Liver (tissue), 9 donors: Measurements from ENCODE around the gene WDR86. TPM values are rescaled to one million over a fixed set of nuclear protein-coding genes. Genes with fewer than 3 reads are reported as not detected.

ENCODE experiments used
- DNase-seq: peaks from one replicate; pipeline ENCODE4 v3.0.0-alpha.2; 2017; ENCODE audit warnings: low spot score
- H3K27ac ChIP-seq, 2 donors: one replicate each; pipeline ENCODE4 v1.7.0; 2013; ENCODE audit warnings: inconsistent platforms in 2 of 2, low read length in 2 of 2, control low read depth in 1 of 2, low read depth in 1 of 2, mild to moderate bottlenecking in 1 of 2
- H3K27me3 ChIP-seq, 4 donors: one replicate each; pipeline versions ENCODE4 v1.6.1 to v1.7.0; 2013; ENCODE audit warnings: low read length in 3 of 4, inconsistent platforms in 1 of 4, mild to moderate bottlenecking in 1 of 4, moderate library complexity in 1 of 4; ENCODE audit not compliant: control insufficient read depth in 4 of 4, insufficient read depth in 4 of 4
- H3K36me3 ChIP-seq, 4 donors: one replicate each; pipeline versions ENCODE4 v1.6.1 to v1.7.0; 2013; ENCODE audit warnings: low read length in 3 of 4, mild to moderate bottlenecking in 3 of 4, low read depth in 1 of 4, moderate library complexity in 1 of 4; ENCODE audit not compliant: control insufficient read depth in 4 of 4, insufficient read depth in 3 of 4
- H3K4me1 ChIP-seq, 4 donors: one replicate each; pipeline versions ENCODE4 v1.6.1 to v1.7.0; 2013; ENCODE audit warnings: low read length in 3 of 4, mild to moderate bottlenecking in 3 of 4, moderate library complexity in 1 of 4; ENCODE audit not compliant: control insufficient read depth in 4 of 4, insufficient read depth in 4 of 4
- H3K4me3 ChIP-seq, 3 donors: one replicate each; pipeline versions ENCODE4 v1.6.1 to v1.7.0; 2013; ENCODE audit warnings: low read length in 3 of 3, control low read depth in 1 of 3, low read depth in 1 of 3, mild to moderate bottlenecking in 1 of 3
- H3K9ac ChIP-seq, 2 donors: one replicate each; pipeline ENCODE4 v1.7.0; 2013; ENCODE audit warnings: low read length in 2 of 2, mild to moderate bottlenecking in 2 of 2, moderate library complexity in 2 of 2, control low read depth in 1 of 2, low read depth in 1 of 2
- H3K9me3 ChIP-seq, 4 donors: one replicate each; pipeline versions ENCODE4 v1.6.1 to v1.7.0; 2013; ENCODE audit warnings: low read length in 3 of 4; ENCODE audit not compliant: control insufficient read depth in 4 of 4
- FOXA2 ChIP-seq: IDR thresholded peaks from 2 replicates; pipeline ENCODE4 v1.6.1; 2016; ENCODE audit warnings: antibody characterized with exemption
- HNF4A ChIP-seq, 2 donors: conservative IDR thresholded peaks; 2 replicates each; pipeline ENCODE4 v1.6.1; 2016; ENCODE audit warnings: antibody characterized with exemption in 2 of 2, mild to moderate bottlenecking in 2 of 2
- HNF4G ChIP-seq: IDR thresholded peaks from 2 replicates; pipeline ENCODE4 v1.6.1; 2016; ENCODE audit warnings: antibody characterized with exemption
- JUND ChIP-seq, 2 donors: IDR thresholded peaks; 2 replicates each; pipeline ENCODE4 v1.6.1; 2016; ENCODE audit warnings: antibody characterized with exemption in 2 of 2
- NR2F2 ChIP-seq: IDR thresholded peaks from 2 replicates; pipeline ENCODE4 v1.6.1; 2016; ENCODE audit warnings: antibody characterized with exemption
- RXRA ChIP-seq, 2 donors: IDR thresholded peaks; 2 replicates each; pipeline ENCODE4 v1.6.1; 2017 to 2018; ENCODE audit warnings: antibody characterized with exemption in 2 of 2, mild to moderate bottlenecking in 1 of 2
- SP1 ChIP-seq: IDR thresholded peaks from 2 replicates; pipeline ENCODE4 v1.6.1; 2018; ENCODE audit warnings: antibody characterized with exemption, mild to moderate bottlenecking
- TAF1 ChIP-seq: conservative IDR thresholded peaks from 2 replicates; pipeline ENCODE4 v1.6.1; 2016; ENCODE audit warnings: antibody characterized with exemption, mild to moderate bottlenecking
- YY1 ChIP-seq: IDR thresholded peaks from 2 replicates; pipeline ENCODE4 v1.6.1; 2016; ENCODE audit warnings: antibody characterized with exemption, mild to moderate bottlenecking
- WGBS: extraction: QIAGEN DNeasy Blood & Tissue Kit; methylation state at CpG from one replicate; pipeline ENCODE4 v1.1.7; 2013; 5-methylcytosine and 5-hydroxymethylcytosine counted together
- polyA plus RNA-seq, 2 donors: library from polyadenylated mRNA; stranded (reverse) in 1 of 2; unstranded in 1 of 2; fragments of 200-250 nt in 1 of 2; fragments of >200 nt in 1 of 2; fragmentation: Nextera tagmentation in 1 of 2; extraction: Ambion mirVana in 1 of 2; gene quantifications; one replicate each; pipeline versions ENCODE4 v1.2.1 to v1.2.3, GENCODE V29; 2013 to 2015
- total RNA-seq, 2 donors: library from RNA; depleted of rRNA; stranded (reverse); fragments of >200 nt; gene quantifications; one replicate each; pipeline ENCODE4 v1.2.3, GENCODE V29; 2014
- TF ChIP-seq, protein P1 (sequence below): IDR thresholded peaks from 2 replicates; pipeline ENCODE4 v1.6.1; 2016; ENCODE audit warnings: antibody characterized with exemption
- TF ChIP-seq, protein P2 (sequence below): IDR thresholded peaks from 2 replicates; pipeline ENCODE4 v1.6.1; 2016; ENCODE audit warnings: antibody characterized with exemption, mild to moderate bottlenecking
- TF ChIP-seq, protein P3 (sequence below): IDR thresholded peaks from 2 replicates; pipeline ENCODE4 v1.6.1; 2016; ENCODE audit warnings: antibody characterized with exemption
- TF ChIP-seq, protein P4 (sequence below): IDR thresholded peaks from 2 replicates; pipeline ENCODE4 v1.6.1; 2016; ENCODE audit warnings: antibody characterized with exemption
- donor health status: healthy.
- donor health status: healthy.
- donor health status: healthy.
- donor health status: healthy.
- donor health status: healthy.

WDR86 gene
- total and polyA plus RNA-seq, 4 donors: 0.35 to 4.9 (median 0.77) TPM

DNA sequence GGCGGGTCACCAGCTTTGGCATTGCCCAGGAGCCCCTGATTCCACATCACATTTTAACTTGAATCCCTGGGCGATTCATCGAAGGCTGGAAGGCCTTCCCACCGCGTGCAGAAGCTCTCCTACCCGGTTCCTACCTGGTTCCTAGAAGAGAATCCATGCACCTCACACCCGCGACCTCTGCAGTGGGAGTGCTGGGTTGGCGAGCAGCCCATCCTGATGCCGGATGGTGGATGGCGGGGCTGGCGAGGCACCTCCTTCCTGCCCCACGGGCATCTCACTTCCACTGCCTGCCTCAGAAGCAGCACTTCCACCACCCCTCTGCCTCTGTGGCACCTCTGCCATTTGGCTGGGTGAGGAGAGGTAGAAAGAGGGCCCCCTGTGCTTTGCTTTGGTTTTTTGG lies 36.2 kb downstream of the WDR86 start:
- WGBS: 89% methylated on average over 13 of the region's 13 CpGs
- Histone ChIP-seq H3K27me3 (no peaks in the 10 kb centered on the region), H3K27ac (no peak overlapping the region), H3K9ac (no peak overlapping the region), H3K36me3 (peaks cover 3 to 61% (median 43%) of the 10 kb centered on the region in 4 donors), H3K4me3 (no peak overlapping the region), H3K9me3 (no peaks in the 10 kb centered on the region), H3K4me1 (no peaks in the 10 kb centered on the region)
- DNase-seq: no peak
- TF ChIP-seq, protein P1, sequence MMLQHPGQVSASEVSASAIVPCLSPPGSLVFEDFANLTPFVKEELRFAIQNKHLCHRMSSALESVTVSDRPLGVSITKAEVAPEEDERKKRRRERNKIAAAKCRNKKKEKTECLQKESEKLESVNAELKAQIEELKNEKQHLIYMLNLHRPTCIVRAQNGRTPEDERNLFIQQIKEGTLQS: no peak
- TF ChIP-seq, protein P2, sequence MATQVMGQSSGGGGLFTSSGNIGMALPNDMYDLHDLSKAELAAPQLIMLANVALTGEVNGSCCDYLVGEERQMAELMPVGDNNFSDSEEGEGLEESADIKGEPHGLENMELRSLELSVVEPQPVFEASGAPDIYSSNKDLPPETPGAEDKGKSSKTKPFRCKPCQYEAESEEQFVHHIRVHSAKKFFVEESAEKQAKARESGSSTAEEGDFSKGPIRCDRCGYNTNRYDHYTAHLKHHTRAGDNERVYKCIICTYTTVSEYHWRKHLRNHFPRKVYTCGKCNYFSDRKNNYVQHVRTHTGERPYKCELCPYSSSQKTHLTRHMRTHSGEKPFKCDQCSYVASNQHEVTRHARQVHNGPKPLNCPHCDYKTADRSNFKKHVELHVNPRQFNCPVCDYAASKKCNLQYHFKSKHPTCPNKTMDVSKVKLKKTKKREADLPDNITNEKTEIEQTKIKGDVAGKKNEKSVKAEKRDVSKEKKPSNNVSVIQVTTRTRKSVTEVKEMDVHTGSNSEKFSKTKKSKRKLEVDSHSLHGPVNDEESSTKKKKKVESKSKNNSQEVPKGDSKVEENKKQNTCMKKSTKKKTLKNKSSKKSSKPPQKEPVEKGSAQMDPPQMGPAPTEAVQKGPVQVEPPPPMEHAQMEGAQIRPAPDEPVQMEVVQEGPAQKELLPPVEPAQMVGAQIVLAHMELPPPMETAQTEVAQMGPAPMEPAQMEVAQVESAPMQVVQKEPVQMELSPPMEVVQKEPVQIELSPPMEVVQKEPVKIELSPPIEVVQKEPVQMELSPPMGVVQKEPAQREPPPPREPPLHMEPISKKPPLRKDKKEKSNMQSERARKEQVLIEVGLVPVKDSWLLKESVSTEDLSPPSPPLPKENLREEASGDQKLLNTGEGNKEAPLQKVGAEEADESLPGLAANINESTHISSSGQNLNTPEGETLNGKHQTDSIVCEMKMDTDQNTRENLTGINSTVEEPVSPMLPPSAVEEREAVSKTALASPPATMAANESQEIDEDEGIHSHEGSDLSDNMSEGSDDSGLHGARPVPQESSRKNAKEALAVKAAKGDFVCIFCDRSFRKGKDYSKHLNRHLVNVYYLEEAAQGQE: no peak
- no peak for TF ChIP-seq HNF4G
- TF ChIP-seq, protein P3, sequence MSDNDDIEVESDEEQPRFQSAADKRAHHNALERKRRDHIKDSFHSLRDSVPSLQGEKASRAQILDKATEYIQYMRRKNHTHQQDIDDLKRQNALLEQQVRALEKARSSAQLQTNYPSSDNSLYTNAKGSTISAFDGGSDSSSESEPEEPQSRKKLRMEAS: no peak
- no peak for TF ChIP-seq YY1
- TF ChIP-seq, protein P4, sequence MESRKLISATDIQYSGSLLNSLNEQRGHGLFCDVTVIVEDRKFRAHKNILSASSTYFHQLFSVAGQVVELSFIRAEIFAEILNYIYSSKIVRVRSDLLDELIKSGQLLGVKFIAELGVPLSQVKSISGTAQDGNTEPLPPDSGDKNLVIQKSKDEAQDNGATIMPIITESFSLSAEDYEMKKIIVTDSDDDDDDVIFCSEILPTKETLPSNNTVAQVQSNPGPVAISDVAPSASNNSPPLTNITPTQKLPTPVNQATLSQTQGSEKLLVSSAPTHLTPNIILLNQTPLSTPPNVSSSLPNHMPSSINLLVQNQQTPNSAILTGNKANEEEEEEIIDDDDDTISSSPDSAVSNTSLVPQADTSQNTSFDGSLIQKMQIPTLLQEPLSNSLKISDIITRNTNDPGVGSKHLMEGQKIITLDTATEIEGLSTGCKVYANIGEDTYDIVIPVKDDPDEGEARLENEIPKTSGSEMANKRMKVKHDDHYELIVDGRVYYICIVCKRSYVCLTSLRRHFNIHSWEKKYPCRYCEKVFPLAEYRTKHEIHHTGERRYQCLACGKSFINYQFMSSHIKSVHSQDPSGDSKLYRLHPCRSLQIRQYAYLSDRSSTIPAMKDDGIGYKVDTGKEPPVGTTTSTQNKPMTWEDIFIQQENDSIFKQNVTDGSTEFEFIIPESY: no peak
- TF ChIP-seq TAF1: no peak
- TF ChIP-seq HNF4A (conservative IDR thresholded peaks at IDR 0.05): no peak
- TF ChIP-seq FOXA2: no peak
- no peak for TF ChIP-seq RXRA (IDR thresholded peaks at IDR 0.05)
- TF ChIP-seq NR2F2: no peak

DNA sequence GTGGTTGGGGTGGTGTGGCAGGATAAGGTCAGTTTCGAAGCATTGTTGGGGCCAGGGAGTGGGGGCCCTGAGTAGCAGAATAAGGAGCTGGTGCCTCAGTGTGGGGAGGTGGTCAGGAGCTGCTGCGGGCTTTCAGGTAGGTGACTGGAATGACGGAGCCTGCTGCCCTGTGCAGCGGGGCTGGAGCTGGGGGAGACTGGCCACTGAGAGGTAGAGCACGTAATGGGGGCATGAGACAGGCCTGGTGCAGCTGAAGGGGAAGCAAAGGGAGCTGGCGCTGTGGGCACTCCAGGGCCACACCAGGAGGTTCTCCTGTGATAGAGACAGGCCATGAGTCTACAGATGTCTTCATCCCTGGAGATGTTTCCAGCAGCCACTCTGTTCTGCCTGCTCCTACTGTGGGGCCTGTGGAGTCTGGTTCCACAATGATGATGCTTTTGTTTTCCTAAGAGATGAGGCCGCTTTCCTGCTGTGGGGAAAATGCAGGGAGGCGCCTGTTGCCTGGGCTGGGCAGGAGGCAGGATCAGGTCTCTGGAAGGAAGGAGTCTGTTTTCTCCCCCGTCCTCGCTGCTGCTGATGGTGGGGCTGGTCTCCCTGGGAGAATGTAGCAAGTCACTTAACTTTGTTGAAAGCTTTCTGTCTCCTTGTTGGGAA lies 37.1 kb downstream of the WDR86 start:
- Histone ChIP-seq H3K9ac (no peak overlapping the region), H3K9me3 (no peaks in the 10 kb centered on the region), H3K4me1 (peaks cover 2 to 4% (median 3%) of the 10 kb centered on the region in 4 donors), H3K4me3 (no peak overlapping the region), H3K36me3 (peaks cover 3 to 57% (median 41%) of the 10 kb centered on the region in 4 donors), H3K27ac (no peak overlapping the region), H3K27me3 (no peaks in the 10 kb centered on the region)
- WGBS: 98% methylated on average over 10 of the region's 10 CpGs
- TF ChIP-seq, protein P1: no peak
- TF ChIP-seq, protein P3: no peak
- TF ChIP-seq SP1 (no peak), JUND (IDR thresholded peaks at IDR 0.05) (no peak)
- DNase-seq: no peak
